ENCODE data around the gene FAM204A. TPM values are rescaled to one million over a fixed set of nuclear protein-coding genes. Genes with fewer than 3 reads are reported as not detected.

Gene FAM204A
- total RNA-seq, 1 donor from 2014 or later, result 55.3 TPM

- Mint-ChIP-seq H3K9me3 (ENCODE audit: low read depth) (no peaks in the 10 kb centered on the region), H3K36me3 (ENCODE audit: insufficient read depth) (peaks cover 12% of the 10 kb centered on the region), H3K4me1 (ENCODE audit: low read depth) (no peaks in the 10 kb centered on the region), H3K27ac (no peak overlapping the region), H3K27me3 (no peaks in the 10 kb centered on the region), H3K4me3 (ENCODE audit: low read depth) (no peak overlapping the region)
- no peak for TF ChIP-seq CTCF (IDR thresholded peaks at IDR 0.05; ENCODE audit: unreplicated experiment)
- DNase-seq (ENCODE audit: low spot score, unreplicated experiment), result no peak
Measured at GRCh38 chr10:118309911-118310310, 32.2 kb downstream of the FAM204A start.

GRCh38 chr10:118308664-118309063, 33.5 kb downstream of the FAM204A start:
- H3K4me1 Mint-ChIP-seq (ENCODE audit: low read depth), result no peaks in the 10 kb centered on the region
- peaks cover 15% of the 10 kb centered on the region for H3K36me3 Mint-ChIP-seq (ENCODE audit: insufficient read depth)
- H3K9me3 Mint-ChIP-seq (ENCODE audit: low read depth), result no peaks in the 10 kb centered on the region
- H3K4me3 Mint-ChIP-seq (ENCODE audit: low read depth), result no peak overlapping the region
- TF ChIP-seq CTCF (IDR thresholded peaks at IDR 0.05; ENCODE audit: unreplicated experiment), result peak; percentile 10
- DNase-seq (ENCODE audit: low spot score, unreplicated experiment), result no peak
- no peak overlapping the region for H3K27ac Mint-ChIP-seq
- H3K27me3 Mint-ChIP-seq, result no peaks in the 10 kb centered on the region

GRCh38 chr10:118307859-118308258, 34.3 kb downstream of the FAM204A start:
- Mint-ChIP-seq H3K27ac (no peak overlapping the region), H3K4me3 (ENCODE audit: low read depth) (no peak overlapping the region), H3K4me1 (ENCODE audit: low read depth) (no peaks in the 10 kb centered on the region), H3K9me3 (ENCODE audit: low read depth) (no peaks in the 10 kb centered on the region), H3K36me3 (ENCODE audit: insufficient read depth) (peaks cover 14% of the 10 kb centered on the region), H3K27me3 (no peaks in the 10 kb centered on the region)
- TF ChIP-seq CTCF (IDR thresholded peaks at IDR 0.05; ENCODE audit: unreplicated experiment), result no peak
- DNase-seq (ENCODE audit: low spot score, unreplicated experiment), result no peak

- no peak for DNase-seq (ENCODE audit: low spot score, unreplicated experiment)
- Mint-ChIP-seq H3K27me3 (no peaks in the 10 kb centered on the region), H3K4me1 (ENCODE audit: low read depth) (no peaks in the 10 kb centered on the region), H3K36me3 (ENCODE audit: insufficient read depth) (peaks cover 14% of the 10 kb centered on the region), H3K27ac (no peak overlapping the region), H3K9me3 (ENCODE audit: low read depth) (no peaks in the 10 kb centered on the region), H3K4me3 (ENCODE audit: low read depth) (no peak overlapping the region)
- TF ChIP-seq CTCF (IDR thresholded peaks at IDR 0.05; ENCODE audit: unreplicated experiment), result no peak
Measured at GRCh38 chr10:118307220-118307619, 34.9 kb downstream of the FAM204A start.

- H3K9me3 Mint-ChIP-seq (ENCODE audit: low read depth), result no peaks in the 10 kb centered on the region
- TF ChIP-seq CTCF (IDR thresholded peaks at IDR 0.05; ENCODE audit: unreplicated experiment), result no peak
- H3K4me3 Mint-ChIP-seq (ENCODE audit: low read depth), result no peak overlapping the region
- no peaks in the 10 kb centered on the region for H3K4me1 Mint-ChIP-seq (ENCODE audit: low read depth)
- no peaks in the 10 kb centered on the region for H3K27me3 Mint-ChIP-seq
- DNase-seq (ENCODE audit: low spot score, unreplicated experiment), result no peak
- H3K36me3 Mint-ChIP-seq (ENCODE audit: insufficient read depth), result peaks cover 14% of the 10 kb centered on the region
- no peak overlapping the region for H3K27ac Mint-ChIP-seq
Measured at GRCh38 chr10:118305730-118306129, 36.4 kb downstream of the FAM204A start.

Measured in progenitor cell of endocrine pancreas (in vitro differentiated cells).